Kidney (tissue), 14 donors: Measurements from ENCODE around the gene AGO3. TPM values are rescaled to one million over a fixed set of nuclear protein-coding genes. Genes with fewer than 3 reads are reported as not detected.
A peak's percentile ranks its signal among the peaks of the same experiment; 100 is the strongest.

Source experiments
- DNase-seq, 5 donors: peaks; one replicate each; pipeline ENCODE4 v3.0.0-alpha.2; 2013 to 2020
- FAIRE-seq: peaks from 2 replicates; lab custom pipeline; 2012; peaks lifted over from hg19 to GRCh38; lab: Jason Lieb, UNC
- H3K27ac ChIP-seq, 2 donors: one replicate each; pipeline ENCODE4 v1.7.0; 2013; ENCODE audit warnings: low read depth in 2 of 2, low read length in 2 of 2, inconsistent platforms in 1 of 2
- H3K27me3 ChIP-seq: one replicate; pipeline ENCODE4 v1.7.1; 2013; ENCODE audit warnings: low read length, inconsistent platforms; ENCODE audit not compliant: control insufficient read depth, insufficient read depth
- H3K36me3 ChIP-seq, 3 donors: one replicate each; pipeline versions ENCODE4 v1.7.0 to v1.7.1; 2013; ENCODE audit warnings: low read length in 3 of 3, control low read depth in 1 of 3, inconsistent platforms in 1 of 3; ENCODE audit not compliant: insufficient read depth in 3 of 3, control insufficient read depth in 2 of 3
- H3K4me1 ChIP-seq, 3 donors: one replicate each; pipeline versions ENCODE4 v1.7.0 to v1.7.1; 2013; ENCODE audit warnings: low read length in 3 of 3, inconsistent platforms in 1 of 3, low read depth in 1 of 3; ENCODE audit not compliant: control insufficient read depth in 2 of 3, insufficient read depth in 2 of 3
- H3K4me3 ChIP-seq, 3 donors: one replicate each; pipeline versions ENCODE4 v1.7.0 to v1.8.1; 2013; ENCODE audit warnings: low read length in 3 of 3, control low read depth in 1 of 3, inconsistent platforms in 1 of 3
- H3K9ac ChIP-seq, 3 donors: one replicate each; pipeline versions ENCODE4 v1.7.0 to v1.7.1; 2013; ENCODE audit warnings: low read length in 3 of 3, control low read depth in 1 of 3, inconsistent platforms in 1 of 3
- H3K9me3 ChIP-seq, 3 donors: one replicate each; pipeline versions ENCODE4 v1.7.0 to v1.7.1; 2013; ENCODE audit warnings: low read length in 3 of 3, control low read depth in 1 of 3, inconsistent platforms in 1 of 3; ENCODE audit not compliant: control insufficient read depth in 2 of 3, insufficient read depth in 1 of 3
- intact Hi-C: fragments of 100-400 bp; cut with DNase I; formaldehyde crosslinking; loops from one replicate; pipeline ENCODE4 v1.11.1; 2022
- polyA plus RNA-seq: library from polyadenylated mRNA; stranded (reverse); fragments of 350-450 nt; fragmentation: Illumina TruSeq; extraction: RNeasy Lipid Tissue Mini Kit (QIAGEN cat#74804); gene quantifications from one replicate; pipeline ENCODE4 v1.2.3, GENCODE V29; 2014; ENCODE audit warnings: low read depth, low replicate concordance; ENCODE audit not compliant: insufficient read depth
- total RNA-seq: library from RNA; stranded (reverse); fragmentation: NEBNext Ultra II Directional; extraction: Animal tissue kit (Norgen Biotek cat#: 25700); gene quantifications from one replicate; pipeline ENCODE4 v1.2.1, GENCODE V29; 2021
- TF ChIP-seq, protein P1 (sequence below): IDR thresholded peaks from 3 replicates; pipeline ENCODE4 v1.5.1; 2012; ENCODE audit warnings: mild to moderate bottlenecking, moderate library complexity, borderline replicate concordance; ENCODE audit not compliant: insufficient read depth; ENCODE audit errors: extremely low read depth
- donor health status: control.
- donor health status: control.
- donor health status: control.
- donor health status: control.
- donor health status: control.
- donor health status: DM: yes; HTN: yes; CAD: no.
- donor health status: Normal renal cell carcinoma (clear cell type).

The AGO3 gene
- total and polyA plus RNA-seq, 2 donors from 2014 or later = 2.8 to 28.2 TPM

DNA sequence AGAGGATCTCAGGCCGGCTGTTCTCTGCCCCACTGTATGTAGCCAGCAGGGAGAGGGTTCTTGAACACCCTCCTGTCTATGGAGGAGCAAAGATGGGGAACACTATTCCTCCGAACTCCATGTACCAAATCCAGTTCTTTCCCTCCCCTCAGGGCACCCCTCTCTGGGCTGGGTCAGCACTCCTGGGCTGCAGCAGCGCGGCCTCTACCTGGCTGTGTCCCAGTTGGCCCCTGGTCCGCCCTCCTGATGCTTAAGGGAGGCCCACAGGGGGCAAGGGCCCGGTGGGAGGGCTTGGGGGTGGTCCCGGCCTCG, 157.3 kb downstream of the AGO3 start:
- peak overlapping the region; percentile 26 to 97 (median 35) for H3K9ac ChIP-seq
- FAIRE-seq = no peak
- intact Hi-C loops = no loop called here

DNA sequence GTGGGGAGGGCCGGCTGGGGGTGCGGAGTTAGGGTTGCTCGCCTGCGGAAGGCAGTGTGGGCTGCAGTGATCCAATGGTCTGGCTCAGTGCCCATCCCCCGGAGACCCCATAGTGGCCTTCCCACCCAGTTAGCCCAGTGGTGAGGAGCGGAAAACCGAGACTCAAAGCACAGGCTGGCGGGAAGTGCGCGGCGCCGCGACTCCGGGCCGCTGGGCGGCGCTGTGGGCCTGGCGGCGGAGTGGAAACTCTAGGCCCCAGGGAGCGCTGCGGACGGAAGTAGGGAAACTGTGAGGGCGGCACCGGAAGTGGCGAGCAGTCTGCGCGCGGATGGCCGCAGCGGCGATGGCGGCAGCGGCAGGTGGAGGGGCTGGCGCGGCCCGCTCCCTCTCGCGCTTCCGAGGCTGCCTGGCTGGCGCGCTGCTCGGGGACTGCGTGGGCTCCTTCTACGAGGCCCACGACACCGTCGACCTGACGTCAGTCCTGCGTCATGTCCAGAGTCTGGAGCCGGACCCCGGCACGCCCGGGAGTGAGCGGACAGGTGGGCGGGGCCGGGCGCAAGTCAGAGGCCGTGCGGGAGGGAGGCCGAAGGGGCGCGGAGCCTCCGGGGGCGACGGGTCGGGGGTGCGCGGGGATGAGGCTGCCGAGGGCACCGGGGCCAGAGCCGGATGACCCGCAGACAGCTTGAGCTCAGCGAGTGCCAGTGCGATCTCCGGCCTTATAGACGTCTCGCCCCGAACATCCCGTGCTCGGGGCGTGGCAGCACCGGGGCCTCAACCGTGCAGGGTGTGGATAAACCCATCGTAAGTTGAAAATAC, 157.9 kb downstream of the AGO3 start, which contains the start of gene ADPRS:
Gene ADPRS (plus strand): TSS at position 316 of the 816 bp plus-strand sequence. CDS start 13 bp downstream, at position 329.
- DNase-seq = peak; percentile 89 to 97 (median 95)
- H3K4me1 ChIP-seq = peaks cover 0 to 13% (median 6%) of the 10 kb centered on the region in 3 donors
- peak within 1 kb of the TSS; percentile 68 to 97 (median 86) for H3K9ac ChIP-seq
- peak within 1 kb of the TSS; percentile 93 to 94 for H3K27ac ChIP-seq
- H3K36me3 ChIP-seq = peaks cover 4 to 22% (median 15%) of the 10 kb centered on the region in 3 donors
- TF ChIP-seq, protein P1, sequence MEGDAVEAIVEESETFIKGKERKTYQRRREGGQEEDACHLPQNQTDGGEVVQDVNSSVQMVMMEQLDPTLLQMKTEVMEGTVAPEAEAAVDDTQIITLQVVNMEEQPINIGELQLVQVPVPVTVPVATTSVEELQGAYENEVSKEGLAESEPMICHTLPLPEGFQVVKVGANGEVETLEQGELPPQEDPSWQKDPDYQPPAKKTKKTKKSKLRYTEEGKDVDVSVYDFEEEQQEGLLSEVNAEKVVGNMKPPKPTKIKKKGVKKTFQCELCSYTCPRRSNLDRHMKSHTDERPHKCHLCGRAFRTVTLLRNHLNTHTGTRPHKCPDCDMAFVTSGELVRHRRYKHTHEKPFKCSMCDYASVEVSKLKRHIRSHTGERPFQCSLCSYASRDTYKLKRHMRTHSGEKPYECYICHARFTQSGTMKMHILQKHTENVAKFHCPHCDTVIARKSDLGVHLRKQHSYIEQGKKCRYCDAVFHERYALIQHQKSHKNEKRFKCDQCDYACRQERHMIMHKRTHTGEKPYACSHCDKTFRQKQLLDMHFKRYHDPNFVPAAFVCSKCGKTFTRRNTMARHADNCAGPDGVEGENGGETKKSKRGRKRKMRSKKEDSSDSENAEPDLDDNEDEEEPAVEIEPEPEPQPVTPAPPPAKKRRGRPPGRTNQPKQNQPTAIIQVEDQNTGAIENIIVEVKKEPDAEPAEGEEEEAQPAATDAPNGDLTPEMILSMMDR = peak; percentile 98
- intact Hi-C loops = no loop called here
- H3K4me3 ChIP-seq = peak within 1 kb of the TSS; percentile 68 to 87 (median 80)
- no peaks in the 10 kb centered on the region for H3K9me3 ChIP-seq
- no peaks in the 10 kb centered on the region for H3K27me3 ChIP-seq
- FAIRE-seq = no peak

More for the DNA sequence above, 157.3 kb downstream of the AGO3 start:
- DNase-seq = no peak
- peaks cover 4 to 16% (median 9%) of the 10 kb centered on the region in 3 donors for H3K36me3 ChIP-seq
- H3K4me3 ChIP-seq = peak overlapping the region; percentile 68 to 87 (median 80)
- H3K4me1 ChIP-seq = peaks cover 0 to 9% (median 6%) of the 10 kb centered on the region in 3 donors
- H3K27me3 ChIP-seq = no peaks in the 10 kb centered on the region
- TF ChIP-seq, protein P1 = no peak
- H3K9me3 ChIP-seq = no peaks in the 10 kb centered on the region
- peak overlapping the region; percentile 93 to 94 for H3K27ac ChIP-seq

DNA sequence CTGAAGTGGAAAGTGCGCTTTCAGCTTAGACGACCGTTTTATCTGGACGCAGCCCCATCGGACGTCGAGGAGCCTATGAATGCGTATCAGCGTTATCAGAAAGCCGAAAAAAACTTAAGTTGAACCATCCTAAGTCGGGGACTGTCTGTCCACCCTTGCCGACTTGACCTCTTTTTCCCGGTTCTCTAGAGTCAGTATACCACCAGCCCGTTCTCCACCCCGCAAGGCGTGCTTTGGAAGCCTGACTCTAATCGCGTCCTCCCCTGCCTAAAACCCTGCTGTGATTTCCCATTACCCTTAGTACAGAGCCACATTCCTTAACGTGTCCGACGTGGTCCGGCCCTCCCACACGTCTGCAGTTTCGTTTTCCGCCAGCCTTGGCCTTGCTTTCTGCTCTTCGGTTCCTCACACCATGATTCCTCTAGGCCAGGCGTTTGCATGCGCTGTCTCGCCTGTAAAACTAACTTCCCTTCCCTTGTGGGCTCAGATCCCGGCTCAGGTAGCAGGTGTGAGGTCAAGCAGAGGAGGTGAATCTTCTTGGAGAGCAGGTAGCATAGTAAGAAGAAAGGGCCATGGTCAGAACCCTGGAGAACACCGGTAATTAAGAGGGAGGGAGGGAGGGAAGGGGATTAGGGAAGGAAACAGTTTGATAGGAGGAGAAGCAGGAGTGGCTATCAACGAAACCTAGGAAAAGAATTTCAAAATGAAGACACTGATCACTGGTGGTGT, 158.7 kb downstream of the AGO3 start:
- no peaks in the 10 kb centered on the region for H3K9me3 ChIP-seq
- peaks cover 0 to 18% (median 6%) of the 10 kb centered on the region in 3 donors for H3K4me1 ChIP-seq
- H3K4me3 ChIP-seq = peak overlapping the region; percentile 68 to 87 (median 80)
- FAIRE-seq (no peak), DNase-seq (peak in 3 of 5 donors; percentile 54 to 67 (median 56))
- H3K27me3 ChIP-seq = no peaks in the 10 kb centered on the region
- peaks cover 4 to 30% (median 15%) of the 10 kb centered on the region in 3 donors for H3K36me3 ChIP-seq
- TF ChIP-seq, protein P1 = no peak
- H3K27ac ChIP-seq = peak overlapping the region in 1 of 2 donors; percentile 93
- peak overlapping the region; percentile 68 to 97 (median 86) for H3K9ac ChIP-seq
- intact Hi-C loops = no loop called here
